Measurements from ENCODE around the gene PTPA. TPM values are rescaled to one million over a fixed set of nuclear protein-coding genes. Genes with fewer than 3 reads are reported as not detected.
"Not testable (repeated sequence)": the region's sequence is repeated elsewhere in the genome, so short reads cannot be mapped to it uniquely, and the experiment has no call there.

PTPA gene
- total RNA-seq, 2 experiments from 2014 or later: 111 to 113 TPM

DNA sequence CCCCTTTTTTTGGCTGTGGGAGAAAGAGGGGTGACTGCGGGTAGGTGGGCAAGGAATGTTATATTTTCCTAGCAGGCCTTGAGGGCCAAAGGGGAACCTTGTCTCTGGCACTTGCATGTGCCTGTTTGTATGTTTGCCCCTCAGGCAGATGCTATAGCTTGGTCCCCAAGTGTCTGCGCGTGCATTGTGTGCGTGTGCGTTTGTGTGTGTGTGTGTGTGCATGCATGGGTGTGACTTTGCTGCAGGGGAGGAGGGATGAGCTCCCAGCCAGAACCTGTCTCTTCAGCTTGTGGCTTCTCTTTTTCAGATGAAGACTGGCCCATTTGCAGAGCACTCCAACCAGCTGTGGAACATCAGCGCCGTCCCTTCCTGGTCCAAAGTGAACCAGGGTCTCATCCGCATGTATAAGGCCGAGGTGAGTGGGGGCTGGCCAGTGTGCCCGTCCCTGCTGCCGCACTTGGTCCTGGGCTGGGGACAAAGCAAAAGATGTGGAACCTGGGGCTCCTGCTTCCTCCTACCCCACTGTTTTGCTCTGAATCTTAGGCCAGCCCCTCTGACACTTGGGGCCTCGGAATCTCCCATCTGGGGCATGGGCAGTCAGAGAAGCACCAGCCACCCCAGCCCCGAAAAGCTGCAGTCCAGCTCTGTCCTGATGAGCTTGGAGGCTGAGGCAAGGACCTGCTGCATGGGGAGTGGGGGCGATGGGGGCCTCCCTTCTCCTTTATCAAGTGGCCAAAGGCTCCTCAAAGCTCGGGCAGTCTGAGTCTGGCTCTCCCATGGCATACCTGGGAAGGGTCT, 31.1 kb downstream of the PTPA start:
- POLR2A ChIA-PET: interaction anchor here (0.5 to 0.9 kb wide), 2 partner anchors 11 to 24 kb away, joined by 3 read pairs; no protein-coding TSS in a partner anchor
- CTCF ChIA-PET: interaction anchor here (0.6 to 6.3 kb wide), 30 partner anchors 8 to 488 kb away, joined by 3 to 72 read pairs (median 5); partner anchors contain the start of genes C9orf50, CRAT, IER5L and NTMT1

DNA sequence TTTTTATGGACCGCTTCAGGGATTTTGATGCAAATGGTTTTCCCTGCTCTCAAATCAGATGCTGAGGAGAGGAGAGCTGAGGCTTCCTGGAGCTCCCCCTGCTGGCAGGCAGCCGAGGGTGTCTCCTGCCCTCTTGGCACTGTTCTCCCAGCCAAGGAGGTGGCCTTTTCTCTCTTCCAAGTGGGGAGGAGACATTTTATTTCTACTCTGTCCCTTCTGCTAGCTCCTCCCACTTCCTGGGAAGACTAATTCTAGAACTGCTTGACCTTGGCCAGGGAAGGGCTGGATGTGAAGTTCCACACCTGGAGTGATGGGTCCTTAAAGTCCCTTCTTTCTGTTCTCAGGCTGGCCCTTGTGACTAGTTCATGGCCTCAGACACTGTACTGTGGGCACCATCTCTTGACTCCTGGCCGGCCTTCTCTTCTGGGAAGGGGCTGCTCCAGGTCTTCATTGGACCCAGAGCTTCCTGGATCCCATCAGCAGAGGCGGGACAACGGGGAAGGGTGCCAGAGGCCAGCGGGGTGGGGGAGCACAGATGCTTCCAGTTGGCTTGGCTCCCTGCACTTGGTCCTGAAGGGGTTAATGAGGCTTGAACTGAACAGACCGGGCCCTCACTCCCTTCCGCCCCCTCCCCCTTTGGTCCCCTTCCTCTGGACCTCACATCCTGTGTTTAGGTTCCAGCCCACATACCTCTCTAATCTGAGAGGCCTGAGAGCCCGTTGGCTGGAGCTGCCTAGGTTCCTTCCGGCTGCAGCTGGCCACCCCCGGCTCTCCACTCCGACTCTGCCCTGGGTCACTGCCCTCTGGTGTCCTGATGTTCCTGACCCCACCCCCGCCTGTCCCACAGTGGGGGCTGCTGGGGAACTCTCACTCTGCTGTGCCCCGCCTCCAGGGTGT, 32.1 kb downstream of the PTPA start:
- ChIA-PET CTCF (interaction anchor here (0.7 to 6.3 kb wide), 29 partner anchors 9 to 487 kb away, joined by 3 to 72 read pairs (median 5); partner anchors contain the start of genes C9orf50, CRAT, IER5L and NTMT1), POLR2A (interaction anchor here (0.5 to 0.9 kb wide), 2 partner anchors 12 to 25 kb away, joined by 3 read pairs; no protein-coding TSS in a partner anchor)

DNA sequence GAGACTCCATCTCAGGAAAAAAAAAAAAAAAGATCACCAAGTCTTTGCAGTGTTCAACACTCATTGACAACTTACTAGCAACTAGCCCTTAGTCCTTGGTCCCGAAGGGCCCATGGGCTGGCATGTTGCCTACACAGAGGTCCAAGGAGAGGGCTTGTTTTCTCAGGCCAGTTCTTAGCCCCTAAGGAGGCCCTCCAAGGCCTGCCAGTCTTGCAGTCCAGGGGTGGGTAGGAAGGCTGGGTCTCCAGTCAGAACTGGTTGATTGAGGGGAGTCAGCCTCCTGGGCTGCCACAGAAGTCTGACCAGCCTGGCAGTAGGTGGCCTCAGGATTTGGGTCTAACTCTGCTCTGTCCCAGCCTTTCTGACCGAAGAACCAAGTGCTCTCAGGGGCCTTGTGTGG, 34.1 kb downstream of the PTPA start:
- ChIA-PET POLR2A (interaction anchor here (1.2 kb wide), 1 partner anchor 27 kb away, joined by 3 read pairs; no protein-coding TSS in a partner anchor), CTCF (interaction anchor here (0.7 to 1.4 kb wide), 4 partner anchors 14 to 451 kb away, joined by 3 to 7 read pairs (median 5); no protein-coding TSS in a partner anchor)

DNA sequence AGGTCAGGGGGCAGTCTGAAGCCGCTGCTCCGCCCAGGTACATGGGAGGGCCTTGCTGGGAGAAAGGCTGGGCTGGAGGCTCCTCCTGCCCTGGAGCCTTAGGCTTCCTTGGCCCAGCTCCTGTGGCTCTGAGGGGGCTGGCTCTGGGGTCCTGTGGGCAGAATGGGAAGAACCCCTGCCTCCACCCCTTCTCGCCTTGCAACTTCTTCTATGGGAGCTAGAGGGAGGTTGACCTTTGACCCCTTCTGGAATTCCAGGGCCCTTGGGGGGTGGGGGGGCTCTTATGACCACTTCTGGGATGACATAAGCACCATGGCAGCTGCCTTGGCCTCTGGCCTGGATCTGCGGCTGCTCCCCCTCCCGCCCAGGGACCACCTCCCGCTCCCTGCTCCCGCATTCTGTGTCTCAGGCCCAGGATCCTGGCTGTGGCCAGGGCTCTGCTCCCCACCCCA, 34.7 kb downstream of the PTPA start:
- POLR2A ChIA-PET: interaction anchor here (0.5 kb wide), 1 partner anchor 180 kb away, joined by 5 read pairs; no protein-coding TSS in a partner anchor
- CTCF ChIA-PET: interaction anchor here (0.5 to 1.4 kb wide), 3 partner anchors 14 to 456 kb away, joined by 3 to 7 read pairs (median 5); no protein-coding TSS in a partner anchor

DNA sequence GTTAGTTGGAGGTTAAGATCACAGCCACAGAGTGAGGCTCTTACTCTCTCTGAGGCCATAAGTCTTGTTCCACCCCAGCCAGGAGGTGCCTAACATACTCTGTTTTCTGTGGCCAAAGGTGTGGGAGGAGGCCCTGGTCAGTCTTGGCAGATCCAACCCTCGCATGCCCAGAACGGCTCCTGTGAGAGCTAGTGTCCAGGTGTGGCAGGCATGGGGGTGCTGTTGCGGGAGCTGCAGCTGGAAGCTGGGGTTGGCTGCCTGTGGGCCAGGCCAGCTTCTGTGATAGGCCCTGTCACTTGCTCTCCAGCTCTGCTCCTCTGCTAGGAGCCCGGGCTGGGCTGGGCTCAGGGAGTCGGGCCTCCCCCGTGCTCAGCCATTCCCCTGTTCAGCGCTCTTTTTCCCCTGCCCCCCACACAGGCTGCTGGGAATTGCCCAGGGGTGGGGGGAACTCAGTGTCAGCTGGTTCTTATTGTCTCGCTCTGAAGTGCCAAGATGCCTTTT, 35.3 kb downstream of the PTPA start:
- ChIA-PET CTCF (interaction anchor here (0.5 to 1.4 kb wide), 2 partner anchors 15 to 456 kb away, joined by 3 to 5 read pairs; no protein-coding TSS in a partner anchor), POLR2A (interaction anchor here (0.5 kb wide), 1 partner anchor 179 kb away, joined by 5 read pairs; no protein-coding TSS in a partner anchor)

DNA sequence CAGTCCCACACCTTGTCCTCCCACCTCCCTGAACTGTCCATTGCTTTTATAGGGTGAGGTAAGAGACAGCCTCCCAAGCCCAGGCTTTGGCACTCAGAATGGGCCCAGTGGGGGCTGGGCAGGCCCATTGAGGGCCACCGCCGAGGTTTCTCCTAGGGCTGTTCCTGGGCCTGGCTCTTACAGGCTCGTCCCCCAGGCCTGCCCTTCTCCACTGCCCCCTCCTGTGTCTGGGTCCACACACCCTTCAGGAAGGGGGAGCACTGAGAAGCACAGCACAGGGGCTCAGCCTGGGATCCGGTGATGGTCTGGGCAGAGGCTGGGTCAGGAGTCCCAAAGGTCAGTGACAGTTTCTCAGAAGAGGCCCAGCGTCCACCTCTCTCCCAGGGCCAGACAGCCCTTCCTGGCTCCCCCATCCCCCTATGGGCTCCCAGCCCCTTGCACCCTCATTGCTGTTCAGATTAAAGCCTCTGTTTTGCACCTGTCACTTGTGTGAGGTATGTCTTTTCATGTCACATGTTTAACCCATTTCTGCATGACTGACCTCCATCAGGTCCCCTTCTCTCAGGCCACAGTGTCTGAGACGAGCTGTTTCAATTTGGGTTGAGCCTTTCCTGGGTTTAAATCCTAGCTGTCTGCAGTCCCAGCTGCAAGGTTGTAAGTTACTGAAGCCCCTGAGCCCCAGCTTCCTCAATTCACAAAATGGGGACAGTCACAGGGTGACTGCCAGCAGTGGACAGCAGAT, 37.4 kb downstream of the PTPA start:
- CTCF ChIA-PET: interaction anchor here (1.3 kb wide), 1 partner anchor 26 kb away, joined by 3 read pairs; no protein-coding TSS in a partner anchor
- POLR2A ChIA-PET: no interaction called here

DNA sequence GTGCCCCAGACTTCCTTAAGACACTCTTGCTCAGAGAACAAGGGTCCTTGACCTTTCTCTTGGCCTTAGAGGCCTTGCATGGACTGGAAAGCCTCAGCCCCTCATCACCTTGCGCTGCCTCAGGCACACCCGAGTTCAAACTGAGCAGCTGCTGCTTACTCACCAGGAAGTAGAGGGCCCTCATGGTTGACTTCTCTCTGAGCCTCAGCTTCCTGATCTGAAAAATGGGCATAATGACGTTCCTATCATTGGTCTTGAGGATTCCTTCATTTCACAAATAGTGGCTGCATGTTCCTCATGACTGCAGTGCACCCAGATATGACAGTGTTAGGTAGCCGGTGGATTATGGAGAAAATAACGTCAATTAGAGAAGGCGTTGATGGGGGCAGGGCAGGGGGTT, 38.2 kb downstream of the PTPA start:
- POLR2A ChIA-PET: no interaction called here
- CTCF ChIA-PET: interaction anchor here (1.3 kb wide), 1 partner anchor 25 kb away, joined by 3 read pairs; no protein-coding TSS in a partner anchor

DNA sequence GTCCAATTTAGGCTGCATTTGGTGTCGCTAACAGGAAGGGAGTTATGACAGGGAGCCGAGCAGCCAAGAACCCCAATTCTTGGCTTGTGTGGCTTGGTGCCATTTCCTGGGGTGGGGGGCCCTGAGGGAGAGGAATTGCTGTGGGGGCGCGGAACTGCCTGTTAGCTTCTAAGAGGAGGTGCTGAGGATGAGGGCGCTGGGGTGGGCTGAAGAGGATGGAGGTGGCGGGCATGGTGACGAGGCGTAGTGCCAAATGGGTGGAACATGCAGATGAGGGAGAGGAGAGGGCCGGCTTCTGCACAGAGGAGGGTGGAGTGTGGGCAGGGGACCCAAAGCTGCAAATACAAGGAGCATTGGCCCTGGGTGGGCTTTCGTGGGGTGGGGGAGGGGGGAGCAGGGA, 38.9 kb downstream of the PTPA start:
- POLR2A ChIA-PET: no interaction called here
- CTCF ChIA-PET: interaction anchor here (1.3 to 3.1 kb wide), 2 partner anchors 8 to 24 kb away, joined by 3 to 13 read pairs; no protein-coding TSS in a partner anchor

DNA sequence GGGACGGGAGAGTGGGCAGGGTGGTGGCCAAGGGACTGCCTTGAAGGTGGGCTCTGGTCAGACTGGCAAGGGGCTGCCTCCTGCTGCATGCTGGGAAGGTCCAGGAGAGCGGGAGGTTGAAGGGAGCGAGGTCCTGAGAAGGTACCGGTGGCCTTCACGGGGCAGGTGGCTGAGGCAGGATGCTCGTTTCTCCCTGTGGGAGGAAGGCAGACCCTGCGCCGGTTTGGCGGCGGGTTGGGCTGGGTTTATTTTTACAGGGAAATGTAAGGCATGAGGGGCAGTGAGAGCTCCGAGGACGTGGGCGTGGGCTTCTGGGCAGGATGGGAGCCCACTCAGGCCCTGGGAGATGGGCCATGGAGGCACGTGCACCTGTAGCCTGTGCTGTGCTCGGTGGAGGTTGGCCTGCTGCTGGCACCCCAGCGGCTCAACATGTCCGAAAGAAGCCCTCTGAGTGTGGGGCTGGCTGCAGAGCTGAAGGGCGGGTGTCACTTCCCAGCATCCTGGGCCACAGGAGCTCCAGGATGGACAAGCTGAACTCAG, 39.5 kb downstream of the PTPA start:
- ChIA-PET CTCF (interaction anchor here (1.6 to 3.1 kb wide), 2 partner anchors 8 to 11 kb away, joined by 5 to 13 read pairs; no protein-coding TSS in a partner anchor), POLR2A (no interaction called here)

DNA sequence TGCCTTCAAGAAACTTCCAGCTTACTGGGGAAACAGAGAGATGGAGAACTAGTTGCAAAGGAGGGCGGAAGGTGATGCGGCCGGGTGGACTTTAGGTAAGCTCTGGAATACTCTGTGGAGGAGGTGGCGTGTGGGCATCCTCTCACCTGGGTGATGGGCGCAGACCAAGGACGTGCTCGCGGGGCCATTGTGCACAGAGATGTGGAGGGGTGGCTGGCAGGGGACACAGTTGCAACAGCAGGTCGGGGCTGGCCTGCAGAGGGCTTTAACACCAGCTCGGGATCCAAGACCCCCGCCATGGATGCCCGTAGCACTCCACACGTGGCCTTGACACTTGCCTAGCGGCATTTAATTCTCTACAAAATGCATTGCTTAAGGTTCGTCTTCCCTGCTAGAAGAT, 40.3 kb downstream of the PTPA start:
- ChIA-PET CTCF (interaction anchor here (0.6 to 3.1 kb wide), 3 partner anchors 9 to 40 kb away, joined by 3 to 13 read pairs (median 5); partner anchors contain the start of gene PTPA), POLR2A (interaction anchor here (0.6 kb wide), 1 partner anchor 70 kb away, joined by 5 read pairs; no protein-coding TSS in a partner anchor)

DNA sequence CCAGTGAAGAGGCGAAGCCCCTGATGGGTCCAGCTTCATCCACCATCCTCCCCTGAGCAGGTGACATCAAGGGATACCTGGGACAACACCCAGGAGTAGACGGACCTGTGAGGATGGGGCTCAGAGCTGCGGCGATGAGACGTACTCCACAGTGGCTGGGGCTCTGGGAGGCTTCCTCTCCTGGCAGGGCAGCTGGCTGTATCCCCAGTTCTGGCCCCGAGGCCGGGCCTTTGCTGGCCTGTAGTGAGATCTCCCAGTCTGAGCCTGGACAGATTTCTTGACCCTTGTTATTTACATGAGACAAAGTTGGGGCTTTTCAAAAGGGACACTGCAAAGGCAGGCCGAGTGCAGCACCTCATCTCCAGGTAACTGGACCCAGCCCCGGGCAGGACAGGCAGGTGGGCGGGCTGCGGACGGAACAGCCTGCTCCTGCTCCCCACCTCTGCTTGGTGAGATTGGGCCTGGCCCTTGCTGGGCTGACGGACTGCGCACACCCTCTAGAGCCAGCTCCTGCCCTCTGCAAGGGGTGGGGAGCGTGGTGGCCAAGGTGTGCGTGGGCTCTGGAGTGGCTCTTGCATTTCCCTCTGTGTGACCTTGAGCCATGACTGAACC, 43.8 kb downstream of the PTPA start:
- ChIA-PET CTCF (no interaction called here), POLR2A (no interaction called here)

DNA sequence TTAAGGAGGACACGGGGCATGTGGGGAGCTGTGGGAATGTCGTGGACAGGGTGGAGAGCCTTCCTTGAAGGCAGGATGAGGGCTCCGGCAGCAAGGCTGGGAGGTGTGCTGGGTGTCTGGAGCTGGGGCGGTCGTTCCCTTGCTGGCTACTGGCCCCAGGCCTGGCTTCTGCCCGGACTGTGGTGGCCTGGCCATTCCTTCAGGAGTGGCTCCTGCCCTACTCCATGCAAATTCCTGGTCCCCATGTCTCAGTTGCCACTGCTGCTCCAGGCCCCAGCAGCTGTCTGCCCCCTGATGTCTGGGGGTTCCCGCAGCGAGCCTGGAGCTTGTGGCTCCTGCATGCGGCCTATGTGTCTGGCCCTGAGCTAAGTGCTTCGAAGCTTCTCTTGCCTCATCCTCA, 44.9 kb downstream of the PTPA start:
- POLR2A ChIA-PET: no interaction called here

DNA sequence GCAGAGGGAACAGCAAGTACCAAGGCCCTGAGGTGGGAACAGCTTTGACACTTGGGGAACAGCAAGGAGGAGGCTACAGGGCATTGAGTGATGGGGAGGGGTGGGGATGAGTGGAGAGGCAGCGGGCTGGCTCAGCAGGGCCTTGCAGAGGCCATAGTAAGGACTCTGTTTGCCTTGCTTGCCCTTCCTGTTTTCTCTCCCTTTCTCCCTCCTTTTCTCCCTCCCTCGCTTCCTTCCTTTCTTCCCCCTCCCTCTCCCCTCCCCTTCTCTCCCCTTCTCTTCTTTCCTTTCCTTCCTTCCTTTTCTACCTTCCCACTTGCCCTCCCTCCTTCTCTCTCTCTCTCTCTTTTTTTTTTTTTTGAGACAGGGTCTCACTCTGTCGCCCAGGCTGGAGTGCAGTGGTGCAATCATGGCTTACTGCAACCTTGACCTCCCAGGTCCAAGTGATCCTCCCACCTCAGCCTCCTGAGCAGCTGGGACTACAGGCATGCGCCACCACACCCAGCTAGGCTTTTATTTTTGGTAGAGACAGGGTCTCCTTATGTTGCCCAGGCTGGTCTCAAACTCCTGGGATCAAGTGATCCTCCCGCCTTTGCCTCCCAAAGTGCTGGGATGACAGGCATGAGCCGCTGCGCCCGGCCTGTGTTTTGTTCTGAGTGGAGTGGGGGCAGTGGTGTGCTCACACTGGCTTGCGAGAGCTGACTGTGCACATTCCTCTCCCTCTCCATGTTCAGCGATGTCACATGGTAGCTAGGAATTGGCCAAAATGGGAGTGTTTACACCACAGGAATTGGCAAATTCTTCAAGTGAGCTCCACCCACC, 49.7 kb downstream of the PTPA start:
- POLR2A ChIA-PET: no interaction called here

More for the DNA sequence above, 44.9 kb downstream of the PTPA start:
- CTCF ChIA-PET: interaction anchor here (1.1 to 1.4 kb wide), 2 partner anchors 10 to 13 kb away, joined by 3 to 4 read pairs; no protein-coding TSS in a partner anchor

DNA sequence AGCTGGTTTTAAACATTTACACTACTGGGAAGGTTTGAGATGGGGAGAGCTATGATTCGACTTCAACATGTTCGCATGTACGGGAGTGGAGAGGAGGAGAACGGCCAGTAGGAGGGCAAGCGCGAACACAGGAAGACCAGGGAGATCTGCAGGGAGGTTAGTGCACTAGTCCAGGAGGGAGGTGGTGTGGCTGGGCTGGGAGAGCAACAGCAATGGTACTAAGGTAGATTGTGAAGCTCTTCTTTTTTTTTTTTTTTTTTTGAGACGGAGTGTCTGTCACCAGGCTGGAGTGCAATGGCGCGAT, 50.3 kb downstream of the PTPA start:
- CTCF ChIA-PET: interaction anchor here (1.0 to 1.9 kb wide), 2 partner anchors 19 to 21 kb away, joined by 4 to 6 read pairs; no protein-coding TSS in a partner anchor
- POLR2A ChIA-PET: no interaction called here

More for the DNA sequence above, 49.7 kb downstream of the PTPA start:
- CTCF ChIA-PET: interaction anchor here (1.0 to 1.9 kb wide), 2 partner anchors 18 to 21 kb away, joined by 4 to 6 read pairs; no protein-coding TSS in a partner anchor

DNA sequence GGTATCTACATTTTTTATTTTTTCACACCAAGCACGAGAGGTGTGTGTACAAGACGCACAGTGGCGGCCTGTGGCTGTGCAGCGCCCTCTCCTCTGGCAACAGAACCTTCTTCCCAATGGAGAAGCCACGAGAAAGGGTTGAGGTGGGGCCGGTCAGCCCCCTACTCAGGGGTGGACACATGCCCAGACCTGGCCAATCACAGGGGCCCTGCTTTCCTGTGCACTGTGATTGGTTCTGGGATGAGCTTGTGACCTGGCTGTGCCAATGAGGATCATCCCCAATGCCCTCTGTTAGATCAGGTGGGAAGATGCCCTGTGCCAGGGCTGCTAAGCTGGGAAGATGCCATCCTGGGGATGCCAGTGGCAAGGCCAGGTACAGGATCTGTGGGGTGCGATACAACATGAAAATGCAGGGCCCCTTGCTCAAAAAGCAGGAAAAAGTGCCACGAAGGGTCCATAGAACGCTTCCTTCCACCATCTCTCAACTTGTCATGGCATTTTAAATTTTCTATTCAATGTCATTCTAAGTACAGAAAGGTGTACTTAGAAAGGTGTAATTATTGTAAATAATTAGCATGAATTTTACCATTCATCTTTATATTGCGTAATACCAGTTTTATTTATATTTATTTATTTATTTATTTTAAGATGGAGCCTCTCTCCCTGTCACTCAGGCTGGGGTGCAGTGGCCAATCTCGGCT, 51.4 kb downstream of the PTPA start:
- ChIA-PET POLR2A (no interaction called here), CTCF (no interaction called here)

DNA sequence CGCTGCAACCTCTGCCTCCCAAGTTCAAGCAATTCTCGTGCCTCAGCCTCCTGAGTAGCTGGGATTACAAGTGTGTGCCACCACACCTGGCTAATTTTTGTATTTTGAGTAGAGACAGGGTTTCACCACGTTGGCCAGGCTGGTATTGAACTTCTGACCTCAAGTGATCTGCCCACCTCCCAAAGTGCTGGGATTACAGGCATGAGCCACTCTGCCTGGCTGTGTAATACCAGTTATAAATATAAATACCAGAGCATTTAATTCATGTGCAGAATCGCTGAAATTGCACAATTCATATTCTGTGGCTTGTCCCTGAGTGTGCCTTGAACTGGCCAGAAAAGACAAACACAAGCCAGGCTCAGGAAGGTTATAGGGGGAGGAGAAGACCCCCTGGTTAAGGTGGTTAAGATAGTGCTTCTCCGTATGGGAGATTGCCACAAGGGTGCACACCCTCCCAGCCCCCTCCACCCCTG, 52.0 kb downstream of the PTPA start:
- CTCF ChIA-PET, POLR2A ChIA-PET: not testable (repeated sequence)
